IMR-90 (cell line): Measurements from ENCODE around the gene RTP5. TPM values are rescaled to one million over a fixed set of nuclear protein-coding genes. Genes with fewer than 3 reads are reported as not detected.

Experiments used
- ATAC-seq: fragments of 200-7000 bp; cut with Tn5 transposase; 2 replicates; pipeline ENCODE4 v1.9.1; 2020; ENCODE audit warnings: low read depth, mild to moderate bottlenecking, moderate library complexity
- BruUV-seq: library from RNA; stranded (reverse); fragments of 400-500 nt; replicated peaks from 2 replicates; lab custom pipeline; 2021; lab: Mats Ljungman, UMichigan
- CTCF ChIA-PET: fragments of 300-600 bp; formaldehyde crosslinking; extraction: SDS; loops from one replicate; lab custom pipeline; 2021; ENCODE audit warnings: antibody characterized with exemption; lab: Yijun Ruan, JAX
- POLR2A ChIA-PET: fragments of 300-600 bp; sonication (Branson Sonifier 250); formaldehyde crosslinking; loops from one replicate; lab custom pipeline; 2022; ENCODE audit warnings: antibody characterized with exemption; ENCODE audit not compliant: unreplicated experiment; lab: Charles Lee
- DNase-seq: peaks from one replicate; pipeline ENCODE4 v3.0.0; 2013
- H2AFZ ChIP-seq: replicated peaks from 2 replicates; pipeline ENCODE3; 2013; ENCODE audit warnings: low read length, mild to moderate bottlenecking; ENCODE audit not compliant: poor library complexity
- H2AK5ac ChIP-seq: 2 replicates; pipeline ENCODE4 v1.6.1; 2013; ENCODE audit warnings: low read depth, low read length, inconsistent platforms
- H2AK9ac ChIP-seq: replicated peaks from 2 replicates; pipeline ENCODE3; 2013; ENCODE audit warnings: mild to moderate bottlenecking, low read depth, low read length, moderate library complexity; ENCODE audit not compliant: poor library complexity
- H2BK120ac ChIP-seq: 2 replicates; pipeline ENCODE4 v1.6.1; 2013; ENCODE audit warnings: low read depth, low read length, inconsistent platforms
- H2BK15ac ChIP-seq: 3 replicates; pipeline ENCODE4 v1.6.1; 2013; ENCODE audit warnings: low read depth, low read length, inconsistent platforms
- H2BK20ac ChIP-seq: 2 replicates; pipeline ENCODE4 v1.6.1; 2013; ENCODE audit warnings: low read depth, mild to moderate bottlenecking, inconsistent platforms, low read length, moderate library complexity
- H2BK5ac ChIP-seq: 2 replicates; pipeline ENCODE4 v1.6.1; 2013; ENCODE audit warnings: mild to moderate bottlenecking, low read depth, low read length, inconsistent platforms; ENCODE audit not compliant: poor library complexity, severe bottlenecking
- H3K14ac ChIP-seq: replicated peaks from 2 replicates; pipeline ENCODE4 v1.6.1; 2013; ENCODE audit warnings: low read depth, low read length, inconsistent platforms
- H3K18ac ChIP-seq: 2 replicates; pipeline ENCODE4 v1.6.1; 2013; ENCODE audit warnings: low read depth, low read length, control low read depth
- H3K23ac ChIP-seq: 2 replicates; pipeline ENCODE4 v1.6.1; 2013; ENCODE audit warnings: low read depth, low read length, inconsistent platforms
- H3K27ac ChIP-seq: 2 replicates; pipeline ENCODE4 v1.5.1; 2013; ENCODE audit warnings: mild to moderate bottlenecking, control low read depth, low read length; ENCODE audit not compliant: insufficient read depth
- H3K27me3 ChIP-seq: 2 replicates; pipeline ENCODE4 v1.6.1; 2013; ENCODE audit warnings: low read length; ENCODE audit not compliant: control insufficient read depth, insufficient read depth
- H3K36me3 ChIP-seq: 2 replicates; pipeline ENCODE4 v1.6.1; 2013; ENCODE audit warnings: low read length, mixed read lengths; ENCODE audit not compliant: control insufficient read depth, insufficient read depth
- H3K4ac ChIP-seq: 2 replicates; pipeline ENCODE4 v1.6.1; 2013; ENCODE audit warnings: low read depth, low read length, inconsistent platforms
- H3K4me1 ChIP-seq: 2 replicates; pipeline ENCODE4 v1.6.1; 2013; ENCODE audit warnings: low read length, mixed read lengths; ENCODE audit not compliant: control insufficient read depth, insufficient read depth
- H3K4me2 ChIP-seq: 2 replicates; pipeline ENCODE4 v1.6.1; 2013; ENCODE audit warnings: low read depth, mild to moderate bottlenecking, control low read depth, low read length, moderate library complexity
- H3K4me3 ChIP-seq: 2 replicates; pipeline ENCODE4 v1.5.1; 2013; ENCODE audit warnings: low read depth, mild to moderate bottlenecking, control low read depth, low read length, moderate library complexity; ENCODE audit not compliant: insufficient read depth
- H3K56ac ChIP-seq: 2 replicates; pipeline ENCODE4 v1.6.1; 2013; ENCODE audit warnings: low read length, inconsistent platforms; ENCODE audit not compliant: insufficient read depth; ENCODE audit errors: extremely low read depth
- H3K79me1 ChIP-seq, 2 experiments: 2 replicates each; pipeline ENCODE4 v1.6.1; 2013; ENCODE audit warnings: low read length in 2 of 2, inconsistent platforms in 1 of 2, low read depth in 1 of 2
- H3K9ac ChIP-seq: 2 replicates; pipeline ENCODE4 v1.6.1; 2013; ENCODE audit warnings: low read depth, low read length, control low read depth
- H3K9me1 ChIP-seq: 2 replicates; pipeline ENCODE4 v1.6.1; 2013; ENCODE audit warnings: low read length, inconsistent platforms; ENCODE audit not compliant: insufficient read depth
- H3K9me3 ChIP-seq: 2 replicates; pipeline ENCODE4 v1.6.1; 2013; ENCODE audit warnings: low read length; ENCODE audit not compliant: control insufficient read depth, insufficient read depth
- H4K20me1 ChIP-seq: 2 replicates; pipeline ENCODE4 v1.6.1; 2013; ENCODE audit warnings: low read length, inconsistent platforms; ENCODE audit not compliant: insufficient read depth
- H4K5ac ChIP-seq: 2 replicates; pipeline ENCODE4 v1.6.1; 2013; ENCODE audit warnings: mild to moderate bottlenecking, low read depth, low read length, control low read depth
- H4K8ac ChIP-seq, 2 experiments: 2 replicates each; pipeline ENCODE4 v1.6.1; 2013; ENCODE audit warnings: low read depth in 2 of 2, low read length in 2 of 2, control low read depth in 1 of 2, inconsistent platforms in 1 of 2
- H4K91ac ChIP-seq: 2 replicates; pipeline ENCODE4 v1.6.1; 2013; ENCODE audit warnings: low read depth, low read length, inconsistent platforms; ENCODE audit not compliant: insufficient read depth
- BHLHE40 ChIP-seq: fragments of 150-350 bp; IDR thresholded peaks from 2 replicates; pipeline ENCODE4 v1.6.1; 2016; ENCODE audit warnings: mild to moderate bottlenecking, low read depth, low read length
- CEBPB ChIP-seq: IDR thresholded peaks from 2 replicates; pipeline ENCODE4 v1.6.1; 2012; ENCODE audit warnings: low read depth, low read length, improper control_type of control experiment
- CHD1 ChIP-seq: IDR thresholded peaks from 2 replicates; pipeline ENCODE4 v1.6.1; 2012; ENCODE audit warnings: low read depth, low read length, improper control_type of control experiment
- CTCF ChIP-seq: conservative IDR thresholded peaks from 2 replicates; pipeline ENCODE4 v1.5.1; 2012; ENCODE audit warnings: mild to moderate bottlenecking, low read depth, low read length, improper control_type of control experiment
- ELK1 ChIP-seq: fragments of 150-350 bp; IDR thresholded peaks from 2 replicates; pipeline ENCODE4 v1.6.1; 2016; ENCODE audit warnings: low read depth, mild to moderate bottlenecking, low read length, moderate library complexity, borderline replicate concordance
- FOS ChIP-seq: fragments of 150-350 bp; IDR thresholded peaks from 2 replicates; pipeline ENCODE4 v1.6.1; 2016; ENCODE audit warnings: low read depth, low read length
- MAFK ChIP-seq: IDR thresholded peaks from 2 replicates; pipeline ENCODE4 v1.6.1; 2012; ENCODE audit warnings: low read depth, low read length, improper control_type of control experiment
- MAZ ChIP-seq: IDR thresholded peaks from 2 replicates; pipeline ENCODE4 v1.6.1; 2012; ENCODE audit warnings: low read depth, mild to moderate bottlenecking, low read length, improper control_type of control experiment, moderate library complexity, borderline replicate concordance
- MXI1 ChIP-seq: IDR thresholded peaks from 2 replicates; pipeline ENCODE4 v1.6.1; 2012; ENCODE audit warnings: low read depth, mild to moderate bottlenecking, low read length, moderate library complexity, borderline replicate concordance
- NFE2L2 ChIP-seq: fragments of 150-350 bp; IDR thresholded peaks from 2 replicates; pipeline ENCODE4 v1.6.1; 2016; ENCODE audit warnings: low read depth, mild to moderate bottlenecking, low read length
- POLR2A ChIP-seq: IDR thresholded peaks from 2 replicates; pipeline ENCODE4 v1.6.1; 2012; ENCODE audit warnings: mild to moderate bottlenecking, low read depth, low read length
- RAD21 ChIP-seq: IDR thresholded peaks from 2 replicates; pipeline ENCODE4 v1.6.1; 2012; ENCODE audit warnings: low read length, improper control_type of control experiment
- RCOR1 ChIP-seq: IDR thresholded peaks from 2 replicates; pipeline ENCODE4 v1.6.1; 2012; ENCODE audit warnings: mild to moderate bottlenecking, low read length, improper control_type of control experiment; ENCODE audit not compliant: insufficient replicate concordance
- RFX5 ChIP-seq: IDR thresholded peaks from 2 replicates; pipeline ENCODE4 v1.8.0; 2012; ENCODE audit warnings: low read depth, mild to moderate bottlenecking, low read length, moderate library complexity
- SMC3 ChIP-seq: fragments of 150-350 bp; IDR thresholded peaks from 2 replicates; pipeline ENCODE4 v1.6.1; 2016; ENCODE audit warnings: low read depth, mild to moderate bottlenecking, antibody characterized with exemption, low read length, moderate library complexity
- WGBS, 2 experiments: methylation state at CpG; one replicate each; pipeline versions ENCODE4 v1.1.5 to v1.1.7; 2013; ENCODE audit warnings: missing lambda C conversion rate in 2 of 2; ENCODE audit not compliant: insufficient read length in 1 of 2; ENCODE audit errors: extremely low coverage in 2 of 2; 5-methylcytosine and 5-hydroxymethylcytosine counted together
- dilution Hi-C: fragments of 300-500 bp; cut with HindIII; formaldehyde crosslinking; loops from one replicate; pipeline ENCODE4 v1.14.3; 2018; ENCODE audit warnings: low sequenced_read_pairs; ENCODE audit not compliant: unreplicated experiment
- in situ Hi-C: fragments of 300-500 bp; cut with MboI; formaldehyde crosslinking; loops from 3 replicates; pipeline ENCODE4 v1.14.3; 2019; ENCODE audit warnings: low sequenced_read_pairs, inconsistent platforms, mixed read lengths
- intact Hi-C: fragments of 100-400 bp; cut with micrococcal nuclease; formaldehyde crosslinking; loops from 2 replicates; pipeline ENCODE4 v1.10.0; 2022
- polyA plus RNA-seq, 3 experiments: library from polyadenylated mRNA; depleted of rRNA; stranded (reverse); fragments of >200 nt; gene quantifications; 2 replicates each; pipeline ENCODE4 v1.2.3, GENCODE V29; 2012; ENCODE audit warnings: low replicate concordance in 1 of 3
- total RNA-seq: library from RNA; depleted of rRNA; stranded (reverse); fragments of >200 nt; gene quantifications from 2 replicates; pipeline ENCODE4 v1.2.3, GENCODE V29; 2012
- TF ChIP-seq, protein P1 (sequence below): fragments of 150-350 bp; IDR thresholded peaks from 2 replicates; pipeline ENCODE4 v1.6.1; 2017; ENCODE audit warnings: mild to moderate bottlenecking, antibody characterized with exemption, low read length, low read depth

RTP5 gene
- total and polyA plus RNA-seq, 2 of the 4 experiments (the other 2 are of a cell fraction) = not detected

DNA sequence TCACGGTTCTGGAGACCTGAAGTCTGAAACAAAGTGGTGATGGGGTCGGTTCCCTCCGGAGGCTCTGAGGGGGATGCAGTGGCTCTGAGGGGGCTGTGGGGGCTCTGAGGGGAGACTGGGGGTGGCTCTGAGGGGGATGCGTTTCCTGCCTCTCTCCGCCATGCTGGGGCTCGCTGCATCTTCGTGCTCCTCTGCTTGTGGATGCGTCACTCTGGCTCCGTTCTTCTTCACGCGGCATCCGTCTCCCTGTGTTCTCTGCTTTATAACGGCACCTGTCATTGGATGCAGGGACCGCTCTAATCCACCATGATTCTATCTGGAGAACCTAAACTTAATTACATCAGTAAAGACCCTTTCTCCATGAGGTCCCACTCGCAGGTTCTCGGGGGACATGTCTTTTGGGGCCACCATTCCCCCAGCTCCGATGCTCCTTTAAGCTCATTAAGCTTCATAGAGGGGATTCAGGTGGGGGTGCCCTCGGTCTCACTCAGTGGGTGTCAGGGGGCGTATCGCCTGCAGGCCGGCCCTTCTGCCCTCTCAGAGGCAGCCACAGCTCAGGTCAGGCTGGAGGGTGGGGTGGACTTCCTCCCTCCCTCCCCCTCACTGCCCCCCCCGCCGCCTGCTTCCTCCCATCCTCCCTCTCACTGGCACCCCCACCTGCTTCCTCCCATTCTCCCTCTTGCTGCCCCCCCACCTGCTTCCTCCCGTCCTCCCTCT is 18.4 kb downstream of the RTP5 start:
- Histone ChIP-seq H3K27me3 (no peaks in the 10 kb centered on the region), H3K9ac (no peak overlapping the region), H3K56ac (no peak overlapping the region), H3K36me3 (no peaks in the 10 kb centered on the region), H3K79me1 (no peaks in the 10 kb centered on the region), H2BK20ac (no peak overlapping the region), H2AK5ac (no peak overlapping the region), H3K14ac (no peak overlapping the region), H4K5ac (no peak overlapping the region), H3K4ac (no peak overlapping the region), H3K4me3 (no peak overlapping the region), H2AFZ (no peak overlapping the region), H2BK5ac (no peak overlapping the region), H2AK9ac (no peak overlapping the region), H3K4me2 (no peak overlapping the region), H4K8ac (no peak overlapping the region), H3K18ac (no peak overlapping the region), H4K91ac (no peak overlapping the region), H3K9me1 (no peaks in the 10 kb centered on the region), H3K9me3 (no peaks in the 10 kb centered on the region; the same call in 1 of the 2 replicates), H3K23ac (no peak overlapping the region), H3K4me1 (no peaks in the 10 kb centered on the region), H2BK120ac (no peak overlapping the region), H3K27ac (no peak overlapping the region), H4K20me1 (no peaks in the 10 kb centered on the region), H2BK15ac (no peak overlapping the region)
- DNase-seq (no peak), ATAC-seq (no peak)
- BruUV-seq = no TSS peak
- intact Hi-C loops = no loop called here
- TF ChIP-seq POLR2A (no peak), MAZ (no peak), CEBPB (no peak), CTCF (no peak), MXI1 (no peak), RAD21 (no peak), MAFK (no peak), SMC3 (no peak), RFX5 (no peak), RCOR1 (no peak), ELK1 (no peak), NFE2L2 (no peak), CHD1 (no peak), BHLHE40 (no peak), FOS (no peak)
- TF ChIP-seq, protein P1, sequence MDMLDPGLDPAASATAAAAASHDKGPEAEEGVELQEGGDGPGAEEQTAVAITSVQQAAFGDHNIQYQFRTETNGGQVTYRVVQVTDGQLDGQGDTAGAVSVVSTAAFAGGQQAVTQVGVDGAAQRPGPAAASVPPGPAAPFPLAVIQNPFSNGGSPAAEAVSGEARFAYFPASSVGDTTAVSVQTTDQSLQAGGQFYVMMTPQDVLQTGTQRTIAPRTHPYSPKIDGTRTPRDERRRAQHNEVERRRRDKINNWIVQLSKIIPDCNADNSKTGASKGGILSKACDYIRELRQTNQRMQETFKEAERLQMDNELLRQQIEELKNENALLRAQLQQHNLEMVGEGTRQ = no peak
- ChIA-PET POLR2A (no interaction called here), CTCF (no interaction called here)
- dilution Hi-C loops = no loop called here
- WGBS, 2 experiments = 89% methylated on average over 9 of the region's 24 CpGs; no CpG with 5 or more reads in 1 of the 2 experiments
- in situ Hi-C loops = no loop called here
